Upper lobe of left lung (tissue), 6 donors: ENCODE measurements around the gene VEGFC. TPM values are rescaled to one million over a fixed set of nuclear protein-coding genes. Genes with fewer than 3 reads are reported as not detected.

Experiments used
- ATAC-seq, 2 donors: fragments of 200-7000 bp; cut with Tn5 transposase; one replicate each; pipeline ENCODE4 v1.9.1; 2022; ENCODE audit warnings: mild to moderate bottlenecking in 2 of 2, moderate library complexity in 2 of 2; ENCODE audit not compliant: low FRiP score in 2 of 2
- DNase-seq, 2 donors: peaks; one replicate each; pipeline ENCODE4 v3.0.0-alpha.2; 2019 to 2020
- H3K27ac ChIP-seq, 4 donors: fragments of 200-600 bp; sonication (generic); one replicate each; pipeline ENCODE4 v1.5.1; 2016 to 2019
- H3K27me3 ChIP-seq, 4 donors: fragments of 200-600 bp; sonication (generic); one replicate each; pipeline ENCODE4 v1.5.1; 2017 to 2019
- H3K36me3 ChIP-seq, 4 donors: fragments of 200-600 bp; sonication (generic); one replicate each; pipeline ENCODE4 v1.5.1; 2016 to 2019
- H3K4me1 ChIP-seq, 4 donors: fragments of 200-600 bp; sonication (generic); one replicate each; pipeline ENCODE4 v1.5.1; 2018 to 2019
- H3K4me3 ChIP-seq, 4 donors: fragments of 200-600 bp; sonication (generic); one replicate each; pipeline ENCODE4 v1.5.1; 2017 to 2019; ENCODE audit warnings: mild to moderate bottlenecking in 2 of 4, moderate library complexity in 1 of 4
- H3K9me3 ChIP-seq, 4 donors: fragments of 200-600 bp; sonication (generic); one replicate each; pipeline ENCODE4 v1.5.1; 2018 to 2019
- CTCF ChIP-seq, 6 experiments: fragments of 450-650 bp in 4 of 6; fragments of 200-600 bp in 2 of 6; sonication (generic) in 2 of 6; IDR thresholded peaks; one replicate each; pipeline ENCODE4 v1.5.1; 2016 to 2019; ENCODE audit warnings: antibody characterized with exemption in 6 of 6
- EP300 ChIP-seq, 4 donors: sonication (generic); formaldehyde crosslinking; IDR thresholded peaks; one replicate each; pipeline ENCODE4 v1.5.1; 2017; ENCODE audit warnings: antibody characterized with exemption in 4 of 4, control low read depth in 2 of 4
- POLR2A ChIP-seq, 4 donors: fragments of 450-650 bp; IDR thresholded peaks; one replicate each; pipeline ENCODE4 v1.5.1; 2016 to 2017; ENCODE audit warnings: antibody characterized with exemption in 4 of 4, mild to moderate bottlenecking in 2 of 4
- POLR2AphosphoS5 ChIP-seq, 2 donors: sonication (generic); formaldehyde crosslinking; IDR thresholded peaks; one replicate each; pipeline ENCODE4 v1.5.1; 2017; ENCODE audit warnings: antibody characterized with exemption in 2 of 2
- WGBS, 2 donors: methylation state at CpG; one replicate each; pipeline ENCODE4 v1.1.5; 2017 to 2018; 5-methylcytosine and 5-hydroxymethylcytosine counted together
- total RNA-seq, 6 donors: library from RNA; depleted of rRNA in 4 of 6; stranded (reverse); fragments of >200 nt in 4 of 6; gene quantifications; one replicate each; pipeline versions ENCODE4 v1.1.0 to v1.2.1, GENCODE V29; 2016 to 2021
- donor health status: DM: no; HTN: no; CAD: no; lungs with moderate emphysema.
- donor health status: DM: no; HTN: yes; CAD: no; lungs with severe emphysema.

Gene VEGFC
- total RNA-seq, 6 donors from 2014 or later, result 5.1 to 13.7 (median 7.5) TPM

DNA sequence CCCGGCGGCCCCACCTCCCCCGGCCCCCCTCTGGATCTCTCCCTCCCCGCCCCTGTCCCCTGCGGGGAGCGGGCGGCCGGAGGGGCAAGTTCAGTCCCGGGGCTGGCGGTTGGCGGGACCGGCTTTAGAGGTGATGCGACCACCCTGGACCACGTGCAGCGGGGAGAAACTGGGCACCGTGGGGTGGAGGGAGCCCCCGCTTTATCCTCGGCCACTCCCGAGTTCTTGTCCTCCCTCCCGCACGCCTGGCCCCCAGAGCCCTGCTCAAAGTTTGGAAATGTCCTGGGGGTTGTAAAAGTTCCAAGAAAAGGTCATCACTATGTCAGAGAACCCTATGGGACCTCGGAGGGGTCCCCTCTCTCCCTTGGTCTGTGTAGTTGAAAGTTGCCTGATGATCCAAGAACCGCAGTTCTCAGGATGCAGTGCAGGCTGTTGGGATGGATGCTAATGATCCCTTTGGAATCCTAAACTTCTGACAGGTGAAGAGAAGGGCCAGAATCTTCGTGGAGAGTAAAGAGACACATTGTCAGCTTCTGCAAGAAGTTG, 411 bp upstream of the VEGFC start:
- Histone ChIP-seq H3K4me1 (peaks cover 4 to 25% (median 14%) of the 10 kb centered on the region in 4 donors), H3K9me3 (no peaks in the 10 kb centered on the region), H3K36me3 (no peaks in the 10 kb centered on the region), H3K27ac (peak overlapping the region; percentile 28 to 92 (median 82)), H3K4me3 (peak overlapping the region; percentile 25 to 77 (median 59)), H3K27me3 (peaks cover 0 to 4% (median 2%) of the 10 kb centered on the region in 4 donors)
- no peak for TF ChIP-seq POLR2AphosphoS5 (IDR thresholded peaks at IDR 0.05)
- no peak for TF ChIP-seq CTCF (IDR thresholded peaks at IDR 0.05)
- no peak for TF ChIP-seq POLR2A (IDR thresholded peaks at IDR 0.05)
- no peak for TF ChIP-seq EP300 (IDR thresholded peaks at IDR 0.05)
- DNase-seq, result no peak
- ATAC-seq, result peak in 1 of 2 donors; percentile 31
- WGBS, 2 donors, result 17 to 27% methylated on average over 4 to 13 of the region's 24 CpGs

GRCh38 chr4:176791591-176792325, 964 bp downstream of the VEGFC start:
- TF ChIP-seq POLR2A (IDR thresholded peaks at IDR 0.05) (no peak), CTCF (IDR thresholded peaks at IDR 0.05) (no peak), EP300 (IDR thresholded peaks at IDR 0.05) (no peak), POLR2AphosphoS5 (IDR thresholded peaks at IDR 0.05) (no peak)
- H3K4me1 ChIP-seq, result peaks cover 4 to 25% (median 14%) of the 10 kb centered on the region in 4 donors
- peak overlapping the region; percentile 64 to 92 (median 88) for H3K27ac ChIP-seq
- H3K4me3 ChIP-seq, result peak overlapping the region; percentile 57 to 77 (median 62)
- H3K9me3 ChIP-seq, result no peaks in the 10 kb centered on the region
- peak in 1 of 2 donors; percentile 89 for DNase-seq
- peak in 1 of 2 donors; percentile 69 for ATAC-seq
- H3K27me3 ChIP-seq, result peaks cover 0 to 4% (median 2%) of the 10 kb centered on the region in 4 donors
- 2 to 10% methylated on average over 22 to 42 of the region's 45 CpGs for WGBS, 2 donors
- H3K36me3 ChIP-seq, result no peaks in the 10 kb centered on the region

DNA sequence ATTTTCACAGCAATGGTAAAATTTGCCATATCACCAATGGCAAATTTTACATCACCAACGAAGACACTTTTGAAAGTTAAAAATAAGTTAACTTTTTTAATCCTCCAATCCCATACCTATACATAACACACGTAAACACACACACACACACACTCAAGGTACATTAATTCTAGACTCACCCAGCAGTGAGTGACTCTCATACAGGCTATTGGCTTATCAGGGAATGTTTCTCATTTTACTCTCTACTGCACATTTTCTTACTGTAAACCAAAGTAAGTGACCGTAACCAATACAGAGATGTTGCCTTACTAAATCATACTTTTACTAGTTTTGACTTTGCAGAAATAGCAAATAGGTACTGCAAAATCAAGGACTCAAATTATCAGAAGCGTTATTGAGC, 2.3 kb downstream of the VEGFC start:
- Histone ChIP-seq H3K4me3 (peak overlapping the region; percentile 31 to 77 (median 59)), H3K27me3 (peaks cover 0 to 4% (median 2%) of the 10 kb centered on the region in 4 donors)
- 80 to 89% methylated on average over 4 of the region's 4 CpGs for WGBS, 2 donors

DNA sequence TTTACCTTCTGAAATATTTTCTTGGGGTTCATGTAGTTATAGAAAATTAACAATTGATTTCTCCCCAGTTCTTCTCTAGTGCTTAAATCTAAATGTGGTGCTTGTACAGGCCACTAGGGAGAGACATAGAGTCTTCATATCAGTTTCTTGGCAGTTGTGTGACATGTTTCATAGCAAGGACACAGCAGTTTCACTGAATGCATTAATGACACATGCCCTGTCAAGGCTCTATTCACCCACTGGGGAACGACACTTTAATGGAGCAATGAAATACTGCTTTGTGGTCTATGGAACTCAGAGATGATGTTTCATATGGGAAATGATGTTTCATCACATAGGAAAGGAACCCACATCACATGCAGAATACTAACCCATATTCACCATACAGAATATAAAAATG, 2.8 kb downstream of the VEGFC start:
- ATAC-seq (no peak), DNase-seq (no peak)
- Histone ChIP-seq H3K4me3 (peak overlapping the region in 3 of 4 donors; percentile 57 to 77 (median 61)), H3K27me3 (peaks cover 0 to 4% (median 2%) of the 10 kb centered on the region in 4 donors), H3K9me3 (no peaks in the 10 kb centered on the region), H3K36me3 (no peaks in the 10 kb centered on the region), H3K27ac (no peak overlapping the region), H3K4me1 (peaks cover 4 to 25% (median 14%) of the 10 kb centered on the region in 4 donors)
- TF ChIP-seq CTCF (IDR thresholded peaks at IDR 0.05) (peak in 5 of 6 experiments; percentile 45 to 54 (median 51)), POLR2AphosphoS5 (IDR thresholded peaks at IDR 0.05) (no peak)
- WGBS, 2 donors, result 15 to 31% methylated on average over 1 of the region's 1 CpG

More for the DNA sequence above, 2.3 kb downstream of the VEGFC start:
- no peaks in the 10 kb centered on the region for H3K9me3 ChIP-seq
- H3K27ac ChIP-seq, result peak overlapping the region in 1 of 4 donors; percentile 92
- TF ChIP-seq POLR2AphosphoS5 (IDR thresholded peaks at IDR 0.05) (no peak), POLR2A (IDR thresholded peaks at IDR 0.05) (no peak), CTCF (IDR thresholded peaks at IDR 0.05) (no peak), EP300 (IDR thresholded peaks at IDR 0.05) (no peak)
- no peak for ATAC-seq
- no peak for DNase-seq
- H3K36me3 ChIP-seq, result no peaks in the 10 kb centered on the region
- peaks cover 4 to 25% (median 14%) of the 10 kb centered on the region in 4 donors for H3K4me1 ChIP-seq
